H9 (cell line): Measurements from ENCODE around the gene POC5. TPM values are rescaled to one million over a fixed set of nuclear protein-coding genes. Genes with fewer than 3 reads are reported as not detected.

Experiments used
- DNase-seq: peaks from one replicate; pipeline ENCODE4 v3.0.0-alpha.2; 2017
- H2AFZ ChIP-seq: one replicate; pipeline ENCODE4 v1.6.1; 2013; ENCODE audit warnings: mild to moderate bottlenecking, low read length, control low read depth, moderate library complexity
- H2AK5ac ChIP-seq: 2 replicates; pipeline ENCODE4 v1.6.1; 2013; ENCODE audit warnings: low read length, control low read depth, mixed read lengths; ENCODE audit not compliant: insufficient read length
- H2BK120ac ChIP-seq: one replicate; pipeline ENCODE4 v1.6.1; 2013; ENCODE audit warnings: low read depth, mild to moderate bottlenecking, low read length, control low read depth, inconsistent platforms; ENCODE audit not compliant: poor library complexity, severe bottlenecking
- H2BK12ac ChIP-seq: 2 replicates; pipeline ENCODE4 v1.6.1; 2013; ENCODE audit warnings: low read length, control low read depth, mixed read lengths, low read depth; ENCODE audit not compliant: insufficient read length
- H2BK15ac ChIP-seq: 2 replicates; pipeline ENCODE4 v1.6.1; 2013; ENCODE audit warnings: low read depth, low read length, control low read depth
- H2BK20ac ChIP-seq: one replicate; pipeline ENCODE4 v1.6.1; 2013; ENCODE audit warnings: low read depth, mild to moderate bottlenecking, low read length, control low read depth, inconsistent platforms; ENCODE audit not compliant: poor library complexity, severe bottlenecking
- H2BK5ac ChIP-seq: 2 replicates; pipeline ENCODE4 v1.6.1; 2013; ENCODE audit warnings: low read length, control low read depth, mixed read lengths; ENCODE audit not compliant: insufficient read length
- H3K14ac ChIP-seq: 2 replicates; pipeline ENCODE4 v1.6.1; 2013; ENCODE audit warnings: low read length, control low read depth; ENCODE audit not compliant: insufficient read depth
- H3K18ac ChIP-seq: 2 replicates; pipeline ENCODE4 v1.6.1; 2013; ENCODE audit warnings: low read depth, mild to moderate bottlenecking, mixed read lengths, low read length, control low read depth; ENCODE audit not compliant: insufficient read length
- H3K23ac ChIP-seq: 2 replicates; pipeline ENCODE4 v1.6.1; 2013; ENCODE audit warnings: low read length, control low read depth, mixed read lengths, low read depth; ENCODE audit not compliant: insufficient read length
- H3K23me2 ChIP-seq: 2 replicates; pipeline ENCODE4 v1.6.1; 2013; ENCODE audit warnings: low read depth, mild to moderate bottlenecking, mixed read lengths, low read length, control low read depth; ENCODE audit not compliant: insufficient read length, poor library complexity, severe bottlenecking
- H3K27ac ChIP-seq: 2 replicates; pipeline ENCODE4 v1.5.1; 2013; ENCODE audit warnings: low read length, control low read depth, mixed read lengths, low read depth; ENCODE audit not compliant: insufficient read length
- H3K27me3 ChIP-seq: 2 replicates; pipeline ENCODE4 v1.6.1; 2013; ENCODE audit warnings: low read length, control low read depth, inconsistent platforms; ENCODE audit not compliant: insufficient read depth
- H3K4ac ChIP-seq: 2 replicates; pipeline ENCODE4 v1.6.1; 2013; ENCODE audit warnings: low read depth, mild to moderate bottlenecking, control low read depth, inconsistent platforms, low read length, moderate library complexity
- H3K4me1 ChIP-seq: 2 replicates; pipeline ENCODE4 v1.6.1; 2013; ENCODE audit warnings: low read length, control low read depth, inconsistent platforms; ENCODE audit not compliant: insufficient read depth
- H3K4me2 ChIP-seq: 2 replicates; pipeline ENCODE4 v1.6.1; 2013; ENCODE audit warnings: low read length, control low read depth, mixed read lengths; ENCODE audit not compliant: insufficient read length, insufficient read depth
- H3K56ac ChIP-seq: 2 replicates; pipeline ENCODE4 v1.6.1; 2013; ENCODE audit warnings: low read depth, mild to moderate bottlenecking, mixed read lengths, low read length, control low read depth; ENCODE audit not compliant: insufficient read length
- H3K79me1 ChIP-seq: 2 replicates; pipeline ENCODE4 v1.6.1; 2013; ENCODE audit warnings: low read depth, mild to moderate bottlenecking, moderate library complexity, low read length, control low read depth, inconsistent platforms; ENCODE audit not compliant: insufficient read depth, poor library complexity, severe bottlenecking
- H3K79me2 ChIP-seq: 2 replicates; pipeline ENCODE4 v1.6.1; 2013; ENCODE audit warnings: low read length, control low read depth, inconsistent platforms; ENCODE audit not compliant: insufficient read depth
- H3K9ac ChIP-seq: 2 replicates; pipeline ENCODE4 v1.6.1; 2013; ENCODE audit warnings: low read length, control low read depth, mixed read lengths; ENCODE audit not compliant: insufficient read length; ENCODE audit errors: extremely low read depth
- H3K9me3 ChIP-seq: one replicate; pipeline ENCODE4 v1.6.1; 2013; ENCODE audit warnings: low read depth, low read length, inconsistent platforms; ENCODE audit not compliant: control insufficient read depth
- H3T11ph ChIP-seq: one replicate; pipeline ENCODE4 v1.6.1; 2013; ENCODE audit warnings: mild to moderate bottlenecking, low read length, control low read depth, inconsistent platforms
- H4K20me1 ChIP-seq: one replicate; pipeline ENCODE4 v1.6.1; 2013; ENCODE audit not compliant: control insufficient read depth, insufficient read length, insufficient read depth
- H4K5ac ChIP-seq: 2 replicates; pipeline ENCODE4 v1.6.1; 2013; ENCODE audit warnings: low read depth, mild to moderate bottlenecking, mixed read lengths, low read length, control low read depth; ENCODE audit not compliant: insufficient read length
- H4K8ac ChIP-seq: replicated peaks from 2 replicates; pipeline ENCODE4 v1.6.1; 2013; ENCODE audit warnings: low read length, control low read depth, mixed read lengths, low read depth; ENCODE audit not compliant: insufficient read length
- H4K91ac ChIP-seq: 2 replicates; pipeline ENCODE4 v1.6.1; 2013; ENCODE audit warnings: low read depth, mild to moderate bottlenecking, moderate library complexity, mixed read lengths, low read length, control low read depth; ENCODE audit not compliant: insufficient read length
- H3K27ac Mint-ChIP-seq, 3 experiments: 2 replicates in 2 of 3; 3 replicates in 1 of 3; pipeline ENCODE4 v1.8.0; 2020 to 2021; ENCODE audit warnings: mixed read lengths in 3 of 3, mild to moderate bottlenecking in 1 of 3, moderate library complexity in 1 of 3
- H3K27me3 Mint-ChIP-seq: 2 replicates; pipeline ENCODE4 v1.8.0; 2021; ENCODE audit warnings: low read depth, mild to moderate bottlenecking, moderate library complexity, mixed read lengths
- H3K36me3 Mint-ChIP-seq, 3 experiments: 2 replicates in 2 of 3; 3 replicates in 1 of 3; pipeline ENCODE4 v1.8.0; 2020 to 2021; ENCODE audit warnings: low read depth in 3 of 3, mixed read lengths in 3 of 3; ENCODE audit not compliant: insufficient read depth in 1 of 3
- H3K4me1 Mint-ChIP-seq, 2 experiments: 2 replicates each; pipeline ENCODE4 v1.8.0; 2020; ENCODE audit warnings: mixed read lengths in 2 of 2
- H3K4me3 Mint-ChIP-seq, 2 experiments: 2 replicates in 1 of 2; 3 replicates in 1 of 2; pipeline ENCODE4 v1.8.0; 2020 to 2021; ENCODE audit warnings: mild to moderate bottlenecking in 2 of 2, mixed read lengths in 2 of 2, moderate library complexity in 1 of 2
- H3K9me3 Mint-ChIP-seq, 2 experiments: 2 replicates in 1 of 2; 3 replicates in 1 of 2; pipeline ENCODE4 v1.8.0; 2020; ENCODE audit warnings: mild to moderate bottlenecking in 2 of 2, mixed read lengths in 2 of 2, moderate library complexity in 1 of 2
- CTCF ChIP-seq: fragments of 200-600 bp; sonication (generic); conservative IDR thresholded peaks from 3 replicates; pipeline ENCODE4 v1.8.0; 2021; ENCODE audit warnings: antibody characterized with exemption, mild to moderate bottlenecking
- WGBS: extraction: QIAGEN DNeasy Blood & Tissue Kit; methylation state at CpG from one replicate; pipeline ENCODE4 v1.1.7; 2013; ENCODE audit warnings: missing lambda C conversion rate, low lambda C conversion rate, mixed read lengths; ENCODE audit not compliant: insufficient read length; ENCODE audit errors: extremely low coverage; 5-methylcytosine and 5-hydroxymethylcytosine counted together
- total RNA-seq: library from RNA; stranded (reverse); gene quantifications from 2 replicates; pipeline ENCODE4 v1.2.1, GENCODE V29; 2021

Gene POC5
- total RNA-seq, 1 experiment from 2014 or later, result 12.2 TPM

- no peaks in the 10 kb centered on the region for H3K9me3 ChIP-seq
- no peak overlapping the region for H3K4ac ChIP-seq
- H2BK12ac ChIP-seq, result no peak overlapping the region
- no peak overlapping the region for H4K91ac ChIP-seq
- no peak overlapping the region for H3K4me2 ChIP-seq
- no peaks in the 10 kb centered on the region for H3K27me3 Mint-ChIP-seq
- TF ChIP-seq CTCF, result no peak
- H3K27me3 ChIP-seq, result no peaks in the 10 kb centered on the region
- H4K8ac ChIP-seq, result no peak overlapping the region
- H3K9ac ChIP-seq, result no peak overlapping the region
- no peaks in the 10 kb centered on the region for H3K4me1 ChIP-seq
- H4K5ac ChIP-seq, result no peak overlapping the region
- H2AK5ac ChIP-seq, result no peak overlapping the region
- H3K23me2 ChIP-seq, result no peaks in the 10 kb centered on the region
- H2BK15ac ChIP-seq, result no peak overlapping the region
- no peak for DNase-seq
- no peaks in the 10 kb centered on the region for H4K20me1 ChIP-seq
- H3K79me1 ChIP-seq, result no peaks in the 10 kb centered on the region
- H3K14ac ChIP-seq, result no peak overlapping the region
- H3K79me2 ChIP-seq, result peaks cover 3% of the 10 kb centered on the region; the same call in 1 of the 2 replicates
- H3K56ac ChIP-seq, result no peak overlapping the region
- no peak overlapping the region for H2BK120ac ChIP-seq
- H2BK5ac ChIP-seq, result no peak overlapping the region
- H2BK20ac ChIP-seq, result no peak overlapping the region
- no peak overlapping the region for H3K4me3 Mint-ChIP-seq
- H3K36me3 Mint-ChIP-seq, result peaks cover 0 to 14% (median 0%) of the 10 kb centered on the region in 3 experiments; a peak in 3 of 7 replicates
- no peak overlapping the region for H3K27ac ChIP-seq
- H3K27ac Mint-ChIP-seq, result no peak overlapping the region
- peaks cover 2% of the 10 kb centered on the region in 2 experiments for H3K4me1 Mint-ChIP-seq
- WGBS, result no CpG with 5 or more reads among the region's 1 CpG
- no peak overlapping the region for H3K18ac ChIP-seq
- no peak overlapping the region for H3T11ph ChIP-seq
- no peak overlapping the region for H3K23ac ChIP-seq
- H3K9me3 Mint-ChIP-seq, result no peaks in the 10 kb centered on the region
- no peak overlapping the region for H2AFZ ChIP-seq
Measured at GRCh38 chr5:75710637-75711036, 6.6 kb downstream of the POC5 start.
